Esophagus (tissue), 2 donors: Measurements from ENCODE around the gene FAM241A. TPM values are rescaled to one million over a fixed set of nuclear protein-coding genes. Genes with fewer than 3 reads are reported as not detected.

Source experiments
- H3K27ac ChIP-seq, 2 donors: one replicate each; pipeline ENCODE4 v1.5.1; 2013; ENCODE audit warnings: low read depth in 2 of 2, mild to moderate bottlenecking in 2 of 2, inconsistent platforms in 1 of 2, low read length in 1 of 2, moderate library complexity in 1 of 2
- H3K27me3 ChIP-seq, 2 donors: one replicate each; pipeline ENCODE4 v1.6.1; 2013; ENCODE audit warnings: low read length in 2 of 2, control low read depth in 1 of 2, mild to moderate bottlenecking in 1 of 2; ENCODE audit not compliant: insufficient read depth in 2 of 2, control insufficient read depth in 1 of 2
- H3K36me3 ChIP-seq, 2 donors: one replicate each; pipeline ENCODE4 v1.6.1; 2013; ENCODE audit warnings: low read length in 1 of 2; ENCODE audit not compliant: control insufficient read depth in 2 of 2, insufficient read depth in 2 of 2
- H3K4me1 ChIP-seq, 2 donors: one replicate each; pipeline ENCODE4 v1.6.1; 2013; ENCODE audit warnings: low read length in 1 of 2; ENCODE audit not compliant: control insufficient read depth in 2 of 2, insufficient read depth in 2 of 2
- H3K4me3 ChIP-seq, 2 donors: one replicate each; pipeline ENCODE4 v1.5.1; 2013; ENCODE audit warnings: low read length in 2 of 2, mild to moderate bottlenecking in 2 of 2, low read depth in 1 of 2, moderate library complexity in 1 of 2
- H3K9me3 ChIP-seq, 2 donors: one replicate each; pipeline ENCODE4 v1.6.1; 2013; ENCODE audit warnings: mild to moderate bottlenecking in 2 of 2, low read depth in 1 of 2, low read length in 1 of 2, moderate library complexity in 1 of 2; ENCODE audit not compliant: control insufficient read depth in 2 of 2, insufficient read depth in 1 of 2
- WGBS, 2 donors: extraction: QIAGEN DNeasy Blood & Tissue Kit; methylation state at CpG; one replicate each; pipeline ENCODE4 v1.1.7; 2013; 5-methylcytosine and 5-hydroxymethylcytosine counted together
- polyA plus RNA-seq, 2 donors: library from polyadenylated mRNA; stranded (reverse); fragments of 200-250 nt; gene quantifications; one replicate each; pipeline ENCODE4 v1.2.3, GENCODE V29; 2013
- donor health status: healthy with polysubstance abuse.
- donor health status: Bipolar disorder and iron deficiency.

The FAM241A gene
- polyA plus RNA-seq, 2 donors, result 1.3 to 2.0 TPM

GRCh38 chr4:112112590-112113170 lies 32.6 kb upstream of the FAM241A start:
- H3K9me3 ChIP-seq, result no peaks in the 10 kb centered on the region
- WGBS, 2 donors, result 60 to 63% methylated on average over 2 of the region's 2 CpGs
- H3K27me3 ChIP-seq, result no peaks in the 10 kb centered on the region
- H3K4me3 ChIP-seq, result no peak overlapping the region
- H3K4me1 ChIP-seq, result no peaks in the 10 kb centered on the region
- H3K36me3 ChIP-seq, result no peaks in the 10 kb centered on the region
- H3K27ac ChIP-seq, result peak overlapping the region; percentile 23 to 24

- no peaks in the 10 kb centered on the region for H3K9me3 ChIP-seq
Measured at GRCh38 chr4:112113864-112114263, 31.4 kb upstream of the FAM241A start.

GRCh38 chr4:112114452-112114851 lies 30.8 kb upstream of the FAM241A start:
- H3K4me1 ChIP-seq, result no peaks in the 10 kb centered on the region
- H3K36me3 ChIP-seq, result no peaks in the 10 kb centered on the region
- H3K27me3 ChIP-seq, result no peaks in the 10 kb centered on the region
- no peak overlapping the region for H3K27ac ChIP-seq
- H3K9me3 ChIP-seq, result no peaks in the 10 kb centered on the region
- no peak overlapping the region for H3K4me3 ChIP-seq

More at GRCh38 chr4:112113864-112114263, 31.4 kb upstream of the FAM241A start:
- no peak overlapping the region for H3K27ac ChIP-seq
- no peaks in the 10 kb centered on the region for H3K27me3 ChIP-seq
- H3K36me3 ChIP-seq, result no peaks in the 10 kb centered on the region
- no peak overlapping the region for H3K4me3 ChIP-seq
- H3K4me1 ChIP-seq, result no peaks in the 10 kb centered on the region

- H3K4me3 ChIP-seq, result no peak overlapping the region
- WGBS, 2 donors, result no CpG with 5 or more reads among the region's 1 CpG
- no peak overlapping the region for H3K27ac ChIP-seq
- H3K27me3 ChIP-seq, result no peaks in the 10 kb centered on the region
- no peaks in the 10 kb centered on the region for H3K4me1 ChIP-seq
- H3K36me3 ChIP-seq, result no peaks in the 10 kb centered on the region
- H3K9me3 ChIP-seq, result no peaks in the 10 kb centered on the region
Measured at GRCh38 chr4:112118742-112119352, 26.4 kb upstream of the FAM241A start.

GRCh38 chr4:112119353-112119783 lies 25.9 kb upstream of the FAM241A start:
- no peak overlapping the region for H3K27ac ChIP-seq
- no peak overlapping the region for H3K4me3 ChIP-seq
- no peaks in the 10 kb centered on the region for H3K36me3 ChIP-seq
- H3K9me3 ChIP-seq, result no peaks in the 10 kb centered on the region
- no peaks in the 10 kb centered on the region for H3K27me3 ChIP-seq
- WGBS, 2 donors, result 69 to 80% methylated on average over 3 of the region's 3 CpGs
- no peaks in the 10 kb centered on the region for H3K4me1 ChIP-seq

GRCh38 chr4:112120021-112120420 lies 25.2 kb upstream of the FAM241A start:
- H3K4me1 ChIP-seq, result no peaks in the 10 kb centered on the region
- no peak overlapping the region for H3K4me3 ChIP-seq
- H3K27ac ChIP-seq, result no peak overlapping the region
- H3K36me3 ChIP-seq, result no peaks in the 10 kb centered on the region
- no peaks in the 10 kb centered on the region for H3K27me3 ChIP-seq
- 92 to 94% methylated on average over 2 of the region's 2 CpGs for WGBS, 2 donors
- no peaks in the 10 kb centered on the region for H3K9me3 ChIP-seq

GRCh38 chr4:112125416-112125815 lies 19.8 kb upstream of the FAM241A start:
- Histone ChIP-seq H3K9me3 (no peaks in the 10 kb centered on the region), H3K27ac (no peak overlapping the region), H3K36me3 (no peaks in the 10 kb centered on the region), H3K4me3 (no peak overlapping the region), H3K27me3 (no peaks in the 10 kb centered on the region), H3K4me1 (no peaks in the 10 kb centered on the region)
- 77 to 81% methylated on average over 3 of the region's 3 CpGs for WGBS, 2 donors

- no peaks in the 10 kb centered on the region for H3K36me3 ChIP-seq
- no peak overlapping the region for H3K4me3 ChIP-seq
- H3K27me3 ChIP-seq, result no peaks in the 10 kb centered on the region
- no peaks in the 10 kb centered on the region for H3K9me3 ChIP-seq
- no peak overlapping the region for H3K27ac ChIP-seq
- WGBS, 2 donors, result 71 to 72% methylated on average over 2 of the region's 2 CpGs
- no peaks in the 10 kb centered on the region for H3K4me1 ChIP-seq
Measured at GRCh38 chr4:112127048-112127637, 18.1 kb upstream of the FAM241A start.

- no peaks in the 10 kb centered on the region for H3K9me3 ChIP-seq
- no peaks in the 10 kb centered on the region for H3K36me3 ChIP-seq
- no peaks in the 10 kb centered on the region for H3K27me3 ChIP-seq
- no peak overlapping the region for H3K27ac ChIP-seq
- 75 to 78% methylated on average over 3 of the region's 3 CpGs for WGBS, 2 donors
- H3K4me3 ChIP-seq, result no peak overlapping the region
- H3K4me1 ChIP-seq, result no peaks in the 10 kb centered on the region
Measured at GRCh38 chr4:112127803-112128202, 17.5 kb upstream of the FAM241A start.

- no peak overlapping the region for H3K27ac ChIP-seq
- 52 to 57% methylated on average over 2 of the region's 2 CpGs for WGBS, 2 donors
Measured at GRCh38 chr4:112128452-112128851, 16.8 kb upstream of the FAM241A start.

More at GRCh38 chr4:112128452-112128851, 16.8 kb upstream of the FAM241A start:
- Histone ChIP-seq H3K4me3 (no peak overlapping the region), H3K4me1 (no peaks in the 10 kb centered on the region), H3K9me3 (no peaks in the 10 kb centered on the region), H3K36me3 (no peaks in the 10 kb centered on the region), H3K27me3 (no peaks in the 10 kb centered on the region)
